ENCODE measurements around the gene SEH1L. TPM values are rescaled to one million over a fixed set of nuclear protein-coding genes. Genes with fewer than 3 reads are reported as not detected.
A peak's percentile ranks its signal among the peaks of the same experiment; 100 is the strongest.

SEH1L gene
- total and polyA plus RNA-seq, 10 of the 15 experiments (the other 5 are each of a cell fraction or from before 2014, with no cell fraction given): 27.5 to 109 (median 52.8) TPM

DNA sequence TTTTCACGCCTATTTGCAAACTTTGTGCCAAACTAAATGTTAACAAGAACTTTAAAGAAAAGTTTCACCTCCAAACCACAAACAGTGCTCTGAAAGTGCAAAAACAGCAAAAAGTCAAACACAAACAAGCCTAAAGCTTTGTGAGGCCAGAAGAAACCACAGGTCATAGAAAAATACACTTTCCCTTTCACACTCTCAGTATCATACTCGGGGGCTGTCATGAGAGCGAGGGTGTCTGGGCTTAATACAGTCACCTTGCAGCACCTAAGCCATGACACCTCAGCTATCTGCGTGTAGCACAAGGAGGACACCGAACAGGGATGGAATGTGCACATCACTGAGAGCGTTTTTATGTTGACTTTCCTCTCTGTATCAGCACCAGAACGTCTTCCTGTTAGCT lies 26.6 kb upstream of the SEH1L start (continued):
- TF ChIP-seq BHLHE40 (IDR thresholded peaks at IDR 0.05; ENCODE audit: borderline replicate concordance in 1 of 2, low read depth in 2 of 2, low read length in 1 of 2) (0 out of 4 replicates have a peak, but pooled peaks have one; percentile 3 to 30), NBN (IDR thresholded peaks at IDR 0.05) (0 out of 2 replicates have a peak, but pooled peaks have one; percentile 38), MXI1 (IDR thresholded peaks at IDR 0.05; ENCODE audit: low read depth, low read length) (no peak), MEF2A (IDR thresholded peaks at IDR 0.05; ENCODE audit: insufficient read depth, low read depth, low read length) (no peak), YY1 (IDR thresholded peaks at IDR 0.05; ENCODE audit: low read depth, low read length) (no peak)

DNA sequence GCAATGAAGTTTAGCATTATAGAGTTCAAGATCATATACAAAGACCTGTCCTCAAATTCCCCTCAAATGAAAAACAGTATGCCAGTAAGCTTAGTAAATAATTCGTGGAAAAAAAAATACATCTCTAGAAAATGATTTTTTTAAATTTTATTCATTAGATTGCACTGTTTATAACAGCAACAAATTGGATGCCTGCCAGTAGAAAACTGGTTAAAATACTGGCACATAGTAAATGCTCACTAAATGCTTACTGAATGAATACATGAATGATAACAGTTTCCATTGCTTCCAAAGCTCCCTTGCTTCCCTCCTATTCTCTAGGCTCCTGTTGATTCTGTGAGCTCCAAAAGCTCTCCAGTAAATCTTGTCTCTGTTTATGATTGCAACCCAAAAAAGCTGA lies 25.5 kb upstream of the SEH1L start:
- no peaks in the 10 kb centered on the region for H3K36me3 ChIP-seq (ENCODE audit: control insufficient read depth in 2 of 2, insufficient read depth in 2 of 2, low read length in 1 of 2)
- RAD21 ChIA-PET (ENCODE audit: unreplicated experiment): interaction anchor here (2.0 to 2.5 kb wide), 2 partner anchors 12 to 18 kb away, joined by 4 to 9 read pairs; no protein-coding TSS in a partner anchor
- H4K20me1 ChIP-seq (ENCODE audit: control insufficient read depth, insufficient read depth): no peaks in the 10 kb centered on the region
- SMC1A ChIA-PET (ENCODE audit: uncharacterized antibody, unreplicated experiment): interaction anchor here (0.6 to 1.9 kb wide), 7 partner anchors 12 to 224 kb away, joined by 3 to 11 read pairs (median 3); no protein-coding TSS in a partner anchor
- POLR2A ChIA-PET: no interaction called here
- WGBS (ENCODE audit: insufficient coverage, insufficient replicate concordance, low lambda C conversion rate, missing lambda C conversion rate): 0% methylated on average over 1 of the region's 1 CpG
- in situ Hi-C loops (cut with MboI) (no loop called here), intact Hi-C loops (cut with micrococcal nuclease; ENCODE audit: unreplicated experiment) (no loop called here)
- no peaks in the 10 kb centered on the region for H3K79me2 ChIP-seq (ENCODE audit: control insufficient read depth, insufficient read depth, low read length)
- peaks cover 8% of the 10 kb centered on the region for H3K4me1 ChIP-seq (ENCODE audit: control insufficient read depth, insufficient read depth, low read length)
- H2AFZ ChIP-seq (ENCODE audit: control insufficient read depth, low read depth, low read length): no peak overlapping the region
- no peak for ATAC-seq
- no peak for FAIRE-seq
- no peak overlapping the region for H3K9ac ChIP-seq (ENCODE audit: control insufficient read depth, insufficient read depth, low read length)
- CTCF ChIA-PET: interaction anchor here (0.6 to 2.7 kb wide), 8 partner anchors 12 to 1723 kb away, joined by 3 to 9 read pairs (median 4); no protein-coding TSS in a partner anchor
- no peak for TF ChIP-seq RFX5 (IDR thresholded peaks at IDR 0.05; ENCODE audit: low read depth, low read length)
- TF ChIP-seq MTA2 (IDR thresholded peaks at IDR 0.05; ENCODE audit: low read depth): no peak
- TF ChIP-seq, protein P1, sequence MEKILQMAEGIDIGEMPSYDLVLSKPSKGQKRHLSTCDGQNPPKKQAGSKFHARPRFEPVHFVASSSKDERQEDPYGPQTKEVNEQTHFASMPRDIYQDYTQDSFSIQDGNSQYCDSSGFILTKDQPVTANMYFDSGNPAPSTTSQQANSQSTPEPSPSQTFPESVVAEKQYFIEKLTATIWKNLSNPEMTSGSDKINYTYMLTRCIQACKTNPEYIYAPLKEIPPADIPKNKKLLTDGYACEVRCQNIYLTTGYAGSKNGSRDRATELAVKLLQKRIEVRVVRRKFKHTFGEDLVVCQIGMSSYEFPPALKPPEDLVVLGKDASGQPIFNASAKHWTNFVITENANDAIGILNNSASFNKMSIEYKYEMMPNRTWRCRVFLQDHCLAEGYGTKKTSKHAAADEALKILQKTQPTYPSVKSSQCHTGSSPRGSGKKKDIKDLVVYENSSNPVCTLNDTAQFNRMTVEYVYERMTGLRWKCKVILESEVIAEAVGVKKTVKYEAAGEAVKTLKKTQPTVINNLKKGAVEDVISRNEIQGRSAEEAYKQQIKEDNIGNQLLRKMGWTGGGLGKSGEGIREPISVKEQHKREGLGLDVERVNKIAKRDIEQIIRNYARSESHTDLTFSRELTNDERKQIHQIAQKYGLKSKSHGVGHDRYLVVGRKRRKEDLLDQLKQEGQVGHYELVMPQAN (conservative IDR thresholded peaks at IDR 0.05): no peak
- no peak for TF ChIP-seq ETV6 (conservative IDR thresholded peaks at IDR 0.05 in 1 of 2, IDR thresholded peaks at IDR 0.05 in 1 of 2; ENCODE audit: borderline replicate concordance in 1 of 2, low read depth in 1 of 2)
- TF ChIP-seq TCF12 (IDR thresholded peaks at IDR 0.05; ENCODE audit: low read depth, low read length): no peak
- no peak for TF ChIP-seq NFYA (IDR thresholded peaks at IDR 0.05; ENCODE audit: borderline replicate concordance, low read depth, low read length)
- no peaks in the 10 kb centered on the region; a peak in 2 of 4 replicates for H3K27me3 ChIP-seq (replicated peaks in 1 of 2; ENCODE audit: control insufficient read depth in 2 of 2, insufficient read depth in 2 of 2, low read length in 1 of 2)
- BruUV-seq (replicated peaks): no TSS peak
- no peak overlapping the region for H3K4me2 ChIP-seq (ENCODE audit: control insufficient read depth, insufficient read depth)
- H3K27ac ChIP-seq (ENCODE audit: control insufficient read depth, insufficient read depth): no peak overlapping the region
- no peak overlapping the region for H3K4me3 ChIP-seq
- H3K9me3 ChIP-seq (replicated peaks; ENCODE audit: control insufficient read depth, insufficient read depth, low read length): no peaks in the 10 kb centered on the region
- no peak for DNase-seq (ENCODE audit: low read depth, low spot score)
